Measurements from ENCODE around the gene WHAMM. TPM values are rescaled to one million over a fixed set of nuclear protein-coding genes. Genes with fewer than 3 reads are reported as not detected.
"Not testable (repeated sequence)": the region's sequence is repeated elsewhere in the genome, so short reads cannot be mapped to it uniquely, and the experiment has no call there.

Gene WHAMM
- total RNA-seq, 1 experiment from 2014 or later = 2.8 TPM

- DNase-seq (ENCODE audit: low read depth) = no peak
These were observed 28.8 kb downstream of the WHAMM start for GRCh38 chr15:82838096-82838735.

GRCh38 chr15:82839136-82839535 is 29.7 kb downstream of the WHAMM start:
- DNase-seq (ENCODE audit: low read depth) = no peak

- no peak for DNase-seq (ENCODE audit: low read depth)
These were observed 30.7 kb downstream of the WHAMM start for GRCh38 chr15:82840166-82840565.

GRCh38 chr15:82843566-82843965 is 34.1 kb downstream of the WHAMM start:
- DNase-seq (ENCODE audit: low read depth) = no peak

GRCh38 chr15:82845686-82846085 is 36.3 kb downstream of the WHAMM start:
- no peak for DNase-seq (ENCODE audit: low read depth)

GRCh38 chr15:82846621-82847020 is 37.2 kb downstream of the WHAMM start:
- DNase-seq (ENCODE audit: low read depth) = no peak

- peak; percentile 36 for DNase-seq (ENCODE audit: low read depth)
These were observed 38.3 kb downstream of the WHAMM start for GRCh38 chr15:82847703-82848102.

- no peak for DNase-seq (ENCODE audit: low read depth)
These were observed 39.0 kb downstream of the WHAMM start for GRCh38 chr15:82848241-82848993.

GRCh38 chr15:82849556-82850512 is 40.4 kb downstream of the WHAMM start:
- peak; percentile 82 for DNase-seq (ENCODE audit: low read depth)

- peak; percentile 76 for DNase-seq (ENCODE audit: low read depth)
These were observed 41.3 kb downstream of the WHAMM start for GRCh38 chr15:82850731-82851130.

GRCh38 chr15:82851306-82851850 is 42.0 kb downstream of the WHAMM start:
- no peak for DNase-seq (ENCODE audit: low read depth)

- peak; percentile 10 for DNase-seq (ENCODE audit: low read depth)
These were observed 42.6 kb downstream of the WHAMM start for GRCh38 chr15:82851981-82852511.

GRCh38 chr15:82852941-82853561 is 43.6 kb downstream of the WHAMM start:
- DNase-seq (ENCODE audit: low read depth) = no peak

GRCh38 chr15:82854554-82854953 is 45.1 kb downstream of the WHAMM start:
- DNase-seq (ENCODE audit: low read depth) = no peak

- no peak for DNase-seq (ENCODE audit: low read depth)
These were observed 46.1 kb downstream of the WHAMM start for GRCh38 chr15:82855286-82856100.

GRCh38 chr15:82856397-82857170 is 47.2 kb downstream of the WHAMM start:
- DNase-seq (ENCODE audit: low read depth) = no peak

- no peak for DNase-seq (ENCODE audit: low read depth)
These were observed 49.5 kb downstream of the WHAMM start for GRCh38 chr15:82858932-82859331.

GRCh38 chr15:82862886-82863285 is 53.5 kb downstream of the WHAMM start:
- DNase-seq (ENCODE audit: low read depth) = no peak

- no peak for DNase-seq (ENCODE audit: low read depth)
These were observed 55.5 kb downstream of the WHAMM start for GRCh38 chr15:82864967-82865366.

- not testable (repeated sequence) for DNase-seq (ENCODE audit: low read depth)
These were observed 56.2 kb downstream of the WHAMM start for GRCh38 chr15:82865581-82865980.
